Epithelial cell of esophagus (primary cell): Measurements from ENCODE around the gene LRRC37A.
"Not testable (repeated sequence)": the region's sequence is repeated elsewhere in the genome, so short reads cannot be mapped to it uniquely, and the experiment has no call there.

Source experiments
- DNase-seq: peaks from one replicate; pipeline ENCODE4 v3.0.0; 2010; ENCODE audit warnings: low read depth
- H3K4me3 ChIP-seq: 2 replicates; pipeline ENCODE4 v1.5.1; 2011; ENCODE audit warnings: mild to moderate bottlenecking, low read length, control low read depth
- TF ChIP-seq, protein P1 (sequence below): IDR thresholded peaks from 2 replicates; pipeline ENCODE4 v1.5.1; 2011; ENCODE audit warnings: low read depth, mild to moderate bottlenecking, low read length, control low read depth, inconsistent platforms; ENCODE audit not compliant: insufficient read depth; ENCODE audit errors: missing control alignments

Gene LRRC37A

DNA sequence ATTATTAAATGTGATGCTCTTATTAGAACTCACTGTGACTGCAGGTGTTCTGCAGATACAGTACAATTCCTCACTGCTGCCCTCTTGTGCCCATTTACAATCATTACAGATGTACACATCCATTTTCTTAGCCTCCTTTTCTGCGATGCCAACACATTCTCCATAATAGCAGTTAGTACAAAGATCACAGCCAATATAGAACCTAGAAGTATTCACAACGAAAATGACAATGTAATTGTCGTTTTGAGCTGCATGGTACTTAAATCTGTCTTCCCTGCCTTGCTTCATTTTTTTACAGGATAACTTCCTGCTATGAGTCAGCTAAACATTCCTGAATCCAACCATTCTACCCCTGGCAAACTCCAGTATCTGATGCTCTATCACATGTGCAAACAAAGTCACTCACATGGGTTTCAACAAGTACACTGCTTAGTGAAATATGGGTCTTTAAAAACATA lies 8.1 kb upstream of the LRRC37A start:
- peak; percentile 72 for DNase-seq
- not testable (repeated sequence) for H3K4me3 ChIP-seq
- TF ChIP-seq, protein P1, sequence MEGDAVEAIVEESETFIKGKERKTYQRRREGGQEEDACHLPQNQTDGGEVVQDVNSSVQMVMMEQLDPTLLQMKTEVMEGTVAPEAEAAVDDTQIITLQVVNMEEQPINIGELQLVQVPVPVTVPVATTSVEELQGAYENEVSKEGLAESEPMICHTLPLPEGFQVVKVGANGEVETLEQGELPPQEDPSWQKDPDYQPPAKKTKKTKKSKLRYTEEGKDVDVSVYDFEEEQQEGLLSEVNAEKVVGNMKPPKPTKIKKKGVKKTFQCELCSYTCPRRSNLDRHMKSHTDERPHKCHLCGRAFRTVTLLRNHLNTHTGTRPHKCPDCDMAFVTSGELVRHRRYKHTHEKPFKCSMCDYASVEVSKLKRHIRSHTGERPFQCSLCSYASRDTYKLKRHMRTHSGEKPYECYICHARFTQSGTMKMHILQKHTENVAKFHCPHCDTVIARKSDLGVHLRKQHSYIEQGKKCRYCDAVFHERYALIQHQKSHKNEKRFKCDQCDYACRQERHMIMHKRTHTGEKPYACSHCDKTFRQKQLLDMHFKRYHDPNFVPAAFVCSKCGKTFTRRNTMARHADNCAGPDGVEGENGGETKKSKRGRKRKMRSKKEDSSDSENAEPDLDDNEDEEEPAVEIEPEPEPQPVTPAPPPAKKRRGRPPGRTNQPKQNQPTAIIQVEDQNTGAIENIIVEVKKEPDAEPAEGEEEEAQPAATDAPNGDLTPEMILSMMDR, result peak; percentile 71

DNA sequence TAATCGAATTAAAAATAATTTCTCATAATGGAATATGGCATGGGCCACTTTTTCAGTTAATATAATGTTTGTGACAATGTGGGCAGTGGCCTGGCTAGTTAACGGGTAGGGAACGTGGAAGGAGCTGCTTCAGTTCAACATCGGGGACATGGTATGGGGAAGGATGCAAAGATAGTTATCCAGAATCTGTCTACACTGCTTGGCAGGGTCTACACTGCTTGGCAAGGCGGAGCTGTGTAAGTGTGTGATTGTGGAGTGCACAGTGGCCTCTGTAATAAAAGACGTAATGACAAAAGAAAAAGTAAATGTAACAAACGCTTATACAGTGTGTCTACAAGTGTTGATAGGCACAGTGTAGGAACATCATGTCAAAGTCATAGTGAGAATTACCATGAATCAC lies 7.3 kb upstream of the LRRC37A start:
- DNase-seq, H3K4me3 ChIP-seq: not testable (repeated sequence)

DNA sequence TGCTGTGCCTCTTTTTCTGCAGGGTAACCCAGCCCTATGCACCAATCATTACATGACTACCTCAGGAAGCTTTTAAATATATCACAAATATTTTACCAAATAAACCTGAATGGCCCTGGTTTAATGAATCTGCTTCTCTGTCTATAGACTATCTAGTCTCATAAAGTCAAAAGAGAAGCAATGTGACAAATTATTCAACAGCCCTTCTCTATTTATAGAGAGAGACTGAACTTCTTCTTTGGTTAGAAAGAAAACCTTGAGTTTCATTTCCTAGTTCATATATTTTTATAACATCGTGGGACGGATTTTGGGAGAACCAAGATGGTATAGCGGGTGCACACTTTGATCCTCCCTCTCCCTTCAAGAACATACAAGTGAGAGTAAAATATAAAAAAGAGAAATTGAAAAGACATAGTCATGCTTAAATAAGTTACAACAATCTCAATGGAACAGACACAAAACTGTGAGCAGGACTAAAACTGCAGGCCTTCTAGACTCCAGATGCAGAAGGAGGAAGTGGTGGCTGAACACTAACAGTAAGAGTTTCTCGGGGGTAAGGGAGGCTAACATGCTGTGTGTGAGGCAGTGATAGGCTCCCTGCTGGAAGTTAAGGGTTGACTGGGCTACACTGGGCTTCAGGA lies 3.9 kb upstream of the LRRC37A start:
- not testable (repeated sequence) for DNase-seq, H3K4me3 ChIP-seq

DNA sequence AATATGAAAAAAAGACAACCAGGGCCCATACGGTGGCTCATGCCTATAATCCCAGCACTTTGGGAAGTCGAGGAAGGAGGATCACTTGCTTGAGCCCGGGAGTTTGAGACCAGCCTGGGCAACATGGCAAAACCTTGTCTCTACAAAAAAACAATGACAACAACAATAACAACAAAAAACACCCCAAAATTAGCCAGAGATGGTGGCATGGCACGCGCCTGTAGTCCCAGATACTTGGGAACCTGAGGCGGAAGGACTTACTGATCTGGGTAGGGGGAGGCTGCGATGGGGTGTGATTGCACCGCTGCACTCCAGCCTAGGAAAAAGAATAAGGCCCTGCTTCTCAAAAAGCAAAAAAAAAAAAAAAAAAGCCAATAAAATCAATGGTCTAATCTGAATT lies 3.3 kb upstream of the LRRC37A start:
- not testable (repeated sequence) for H3K4me3 ChIP-seq

DNA sequence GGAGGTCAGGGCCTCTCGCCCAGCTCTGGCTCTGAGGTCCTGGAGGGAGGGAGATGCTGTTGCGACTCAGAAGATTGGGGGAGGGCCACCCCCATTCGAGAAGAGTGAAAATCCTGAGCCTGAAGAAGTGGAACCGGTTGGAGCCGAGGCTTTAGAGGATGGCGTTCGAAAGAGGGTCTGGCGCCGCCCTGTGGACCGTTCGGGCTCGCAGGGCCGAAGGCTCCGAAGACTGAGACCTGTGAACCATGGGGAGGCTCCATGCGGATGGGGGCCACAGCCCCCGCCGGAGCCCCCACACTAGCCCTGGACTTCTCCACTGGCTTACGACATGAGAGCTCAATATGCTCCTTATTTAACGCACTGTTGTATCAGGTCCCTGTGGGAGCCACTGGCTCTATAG lies 46.3 kb downstream of the LRRC37A start:
- not testable (repeated sequence) for DNase-seq, H3K4me3 ChIP-seq

More for the DNA sequence above, 3.3 kb upstream of the LRRC37A start:
- DNase-seq, result not testable (repeated sequence)

DNA sequence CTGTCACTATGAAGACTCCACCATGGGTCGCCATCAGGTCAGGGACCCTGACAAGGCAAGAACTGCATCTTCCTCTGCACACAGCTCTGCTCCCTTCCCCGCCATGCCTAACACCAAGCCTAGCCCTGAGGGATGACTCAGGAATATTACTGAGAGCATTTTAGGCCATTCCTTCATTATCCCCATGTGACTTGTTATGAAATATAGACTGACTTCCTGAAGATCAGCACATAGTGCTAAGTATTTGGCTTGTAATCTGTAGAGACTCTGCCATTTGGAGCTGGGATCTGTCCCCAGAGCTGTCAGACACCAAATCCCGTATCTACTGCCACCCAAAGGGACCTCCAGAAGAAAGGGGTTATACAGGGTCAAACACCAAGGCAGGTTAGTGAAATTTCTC lies 47.2 kb downstream of the LRRC37A start:
- H3K4me3 ChIP-seq, result not testable (repeated sequence)

DNA sequence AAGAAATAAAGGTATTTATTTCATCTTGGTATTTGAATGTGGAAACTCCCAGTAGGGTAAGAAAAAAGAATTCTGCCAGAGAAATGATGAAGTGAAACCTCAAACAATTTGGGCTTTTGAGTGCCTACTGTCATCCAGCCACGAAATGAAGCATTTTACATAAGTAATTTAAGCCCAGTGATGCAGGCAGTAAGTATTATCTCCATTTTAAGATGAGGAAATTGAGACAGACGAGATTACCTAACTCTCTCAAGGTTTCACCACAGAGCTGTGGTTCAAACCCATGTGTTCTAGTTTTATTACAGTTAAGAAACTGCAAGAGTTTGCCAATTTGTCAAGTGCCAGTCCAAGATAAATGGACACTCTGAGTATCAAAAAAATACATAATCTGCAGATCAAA lies 53.4 kb downstream of the LRRC37A start:
- DNase-seq, H3K4me3 ChIP-seq: not testable (repeated sequence)

More for the DNA sequence above, 47.2 kb downstream of the LRRC37A start:
- DNase-seq, result not testable (repeated sequence)

DNA sequence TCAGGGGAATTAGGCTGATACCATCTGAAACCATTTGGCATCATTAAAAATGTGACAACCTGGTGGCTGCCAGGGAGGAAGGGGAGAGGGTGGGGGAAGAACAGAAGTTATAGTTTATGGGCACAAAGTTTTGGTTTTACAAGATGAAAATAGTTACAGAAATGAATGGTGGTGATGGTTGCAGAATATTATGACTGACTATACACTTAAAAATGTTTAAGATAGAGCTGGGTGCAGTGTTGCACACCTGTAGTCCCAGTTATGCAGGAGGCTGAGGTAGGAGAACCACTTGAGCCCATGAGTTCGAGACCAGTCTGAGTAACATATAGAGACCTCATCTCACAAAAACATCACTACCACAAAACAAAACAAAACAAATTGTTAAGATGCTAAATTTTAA lies 54.1 kb downstream of the LRRC37A start:
- not testable (repeated sequence) for DNase-seq, H3K4me3 ChIP-seq

DNA sequence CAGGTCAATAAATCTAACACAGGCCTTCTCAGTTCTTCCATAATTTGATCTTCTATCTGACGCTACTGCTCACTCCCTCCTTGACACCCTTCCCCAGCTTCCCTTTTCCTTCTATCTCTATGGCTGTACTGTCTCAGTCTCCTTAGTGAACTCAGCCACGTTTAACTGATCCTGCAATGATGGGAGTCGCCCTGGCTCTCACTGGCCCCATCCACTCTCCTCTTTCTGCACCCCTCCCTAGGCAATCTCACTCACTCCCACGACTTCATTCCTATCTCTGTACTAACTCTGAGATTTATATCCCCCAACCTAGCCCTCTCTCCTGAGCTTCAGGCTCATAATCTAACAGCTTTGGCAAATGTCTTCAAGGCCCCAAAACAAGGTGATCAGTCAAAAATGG lies 58.9 kb downstream of the LRRC37A start:
- not testable (repeated sequence) for H3K4me3 ChIP-seq, DNase-seq

DNA sequence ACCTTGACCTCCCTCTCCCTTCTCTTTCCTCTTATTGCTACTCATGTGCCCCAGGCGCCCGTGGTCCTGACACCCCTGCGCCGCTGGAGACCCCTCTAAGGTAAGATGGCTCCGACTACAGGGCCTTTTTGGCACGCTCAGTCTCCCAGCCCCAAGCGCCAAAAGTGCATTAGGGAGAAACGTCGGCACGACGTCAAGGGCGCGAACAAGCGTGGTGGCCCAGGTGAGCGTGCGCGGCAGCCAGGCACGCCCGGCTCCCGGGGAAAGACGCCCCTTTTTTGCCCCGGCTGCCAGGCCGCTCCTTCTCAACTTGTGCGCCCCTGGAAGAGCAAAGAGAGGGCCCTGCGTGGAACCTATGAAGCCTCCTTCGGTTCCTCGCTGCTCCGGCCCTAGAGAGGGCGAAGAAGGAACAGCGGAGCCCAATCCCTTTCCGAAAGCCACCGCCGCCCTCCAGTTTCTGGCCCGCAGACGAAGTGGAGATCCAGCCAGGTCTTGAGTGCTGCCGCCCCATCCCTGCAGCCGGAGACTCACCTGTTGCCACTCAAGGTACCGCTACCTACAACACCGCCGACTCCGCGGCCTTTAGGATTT lies 66.3 kb downstream of the LRRC37A start:
- H3K4me3 ChIP-seq, result not testable (repeated sequence)

DNA sequence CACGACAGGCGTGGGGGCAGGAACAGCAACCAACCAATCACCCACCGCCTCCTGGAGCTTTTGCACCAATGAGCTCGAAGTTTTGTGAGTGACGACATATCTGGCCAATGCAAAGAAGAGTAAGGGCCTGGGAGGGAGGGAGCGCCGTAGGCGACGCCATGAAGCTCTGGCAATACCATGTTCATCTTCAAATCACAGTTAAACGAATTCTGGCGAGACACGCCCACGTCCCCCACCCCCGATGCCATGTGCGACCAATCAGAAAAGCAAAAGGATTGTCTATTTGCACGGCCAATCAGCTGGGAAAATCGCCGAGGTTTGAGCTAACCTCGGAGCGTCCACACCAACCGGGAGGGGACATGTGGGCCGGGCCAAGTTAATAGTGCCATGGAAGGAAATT lies 66.8 kb downstream of the LRRC37A start, which contains the start of gene ARL17B:
Gene ARL17B, minus strand, starts transcription at position 12 of the 400 bp plus-strand sequence. CDS start 3,369 bp downstream, outside the sequence.
- not testable (repeated sequence) for H3K4me3 ChIP-seq, DNase-seq

More for the DNA sequence above, 66.3 kb downstream of the LRRC37A start:
- not testable (repeated sequence) for DNase-seq

DNA sequence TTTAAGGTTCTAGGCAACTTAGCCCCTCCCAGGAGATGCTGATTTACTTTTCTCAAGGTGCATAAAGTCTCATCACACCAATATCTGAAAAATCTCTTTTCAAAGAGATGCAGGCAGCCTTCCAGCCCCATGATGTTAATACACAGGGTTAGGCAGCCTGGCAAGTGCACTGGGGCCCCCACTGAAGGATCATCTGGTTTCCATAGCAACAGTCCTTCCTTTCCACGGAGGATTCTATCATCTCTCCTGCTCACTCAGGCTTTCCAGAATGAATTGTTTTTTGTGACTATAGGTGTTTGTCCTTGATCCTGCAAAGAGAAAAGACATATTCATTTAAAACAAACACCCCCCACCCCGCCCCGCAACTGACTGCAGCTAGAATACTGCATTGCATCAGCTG lies 72.6 kb downstream of the LRRC37A start:
- not testable (repeated sequence) for DNase-seq, H3K4me3 ChIP-seq

DNA sequence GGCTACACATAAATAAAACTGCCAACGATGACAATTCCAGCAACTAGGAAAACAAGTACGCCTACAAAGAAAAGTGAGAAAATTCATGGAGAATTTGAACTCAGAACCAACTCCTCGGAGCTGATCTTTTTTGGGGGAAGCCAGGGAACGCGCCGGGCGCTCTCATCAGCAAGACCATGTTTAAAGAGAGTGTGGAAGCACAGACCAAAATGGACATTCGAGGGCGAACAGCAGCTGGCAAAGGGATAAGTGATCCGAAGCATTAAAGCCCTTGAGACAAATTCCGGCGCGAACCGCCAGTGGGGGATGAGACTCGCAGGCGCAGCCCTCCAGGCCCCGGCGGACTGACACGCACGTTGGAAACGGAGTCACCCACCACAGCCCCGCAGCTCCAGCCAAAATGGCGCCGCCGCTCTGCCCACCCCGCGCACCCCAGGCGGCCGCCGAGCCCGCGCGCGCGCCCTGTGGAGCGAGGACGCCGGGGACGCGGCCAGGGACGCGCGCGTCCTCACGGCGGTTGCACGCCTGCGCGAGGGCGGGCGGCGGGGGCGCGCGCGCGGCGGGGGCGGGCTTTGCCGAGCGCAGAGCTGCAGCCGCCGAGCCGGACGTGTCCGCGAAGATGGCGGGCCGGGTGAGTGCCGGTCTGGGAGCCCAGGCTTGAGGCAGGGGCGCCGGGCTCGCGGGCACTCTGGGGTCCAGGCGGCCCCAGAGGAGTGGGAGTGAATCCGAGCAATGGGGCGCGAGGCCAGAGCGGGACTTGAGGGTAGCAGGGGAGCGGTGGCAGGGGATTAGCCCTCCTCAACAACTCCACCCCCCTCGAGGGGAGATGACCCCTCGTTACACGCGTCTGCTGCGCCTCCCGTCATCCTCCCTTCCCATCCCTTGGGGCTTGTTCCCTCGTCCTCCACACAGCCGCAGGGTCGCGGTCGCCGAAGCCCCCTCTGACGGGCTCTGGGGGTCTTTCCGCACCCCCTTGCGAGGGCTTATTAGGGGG lies 77.6 kb downstream of the LRRC37A start:
- not testable (repeated sequence) for H3K4me3 ChIP-seq, DNase-seq

DNA sequence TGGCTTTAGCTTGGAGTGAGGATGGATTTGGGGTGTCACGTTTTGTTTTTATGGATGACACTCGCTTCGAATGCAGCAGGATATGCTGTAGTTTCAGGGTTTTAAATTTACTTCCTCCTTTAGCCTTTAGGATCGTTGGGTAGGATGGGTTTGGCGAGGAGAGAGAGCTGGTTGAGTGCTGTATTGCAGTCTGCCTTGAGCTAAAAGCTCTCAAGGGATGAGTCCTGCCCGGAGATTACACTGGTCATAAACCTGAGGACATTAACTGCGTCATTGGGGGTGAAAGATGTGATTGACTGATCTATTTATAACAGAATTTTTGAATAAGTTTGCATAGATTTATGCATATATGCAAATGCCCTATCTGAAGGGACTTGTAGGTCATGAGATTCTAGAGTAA lies 78.5 kb downstream of the LRRC37A start:
- not testable (repeated sequence) for H3K4me3 ChIP-seq, DNase-seq

DNA sequence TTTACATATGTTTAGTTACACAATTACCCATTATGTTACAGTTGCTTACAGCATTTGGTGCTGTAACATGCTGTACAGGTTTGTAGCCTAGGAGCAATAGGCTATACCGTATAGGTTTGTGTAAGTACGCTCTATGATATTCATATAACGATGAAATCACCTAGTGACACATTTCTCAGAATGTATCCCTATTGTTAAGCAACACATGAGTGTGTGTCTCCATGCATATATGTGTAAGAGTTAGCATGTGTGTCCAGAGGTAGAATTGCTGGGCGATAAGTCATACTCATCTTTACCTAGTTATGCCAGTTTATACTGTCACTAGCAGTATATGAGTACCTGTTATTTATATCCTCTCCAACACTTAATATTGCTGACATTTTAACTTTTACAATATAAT lies 88.2 kb downstream of the LRRC37A start:
- DNase-seq, H3K4me3 ChIP-seq: not testable (repeated sequence)

DNA sequence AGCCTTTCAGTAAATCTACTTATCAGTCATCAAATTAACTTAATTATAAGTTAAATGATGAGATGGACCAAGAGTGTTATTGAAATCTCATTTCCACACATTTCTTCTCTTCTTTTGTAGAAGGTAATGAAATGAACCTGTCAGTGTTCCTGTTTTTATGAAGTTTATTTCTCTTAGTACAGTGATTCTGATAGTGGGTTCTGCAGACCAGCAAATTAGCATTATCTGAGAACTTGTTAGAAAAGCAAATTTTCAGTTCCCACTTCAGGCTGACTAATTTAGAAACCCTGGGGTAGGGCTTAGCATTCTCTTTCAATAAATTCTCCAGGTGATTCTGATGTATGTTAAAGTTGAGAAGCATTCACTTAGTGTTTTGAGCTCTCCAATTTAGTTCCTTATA lies 90.6 kb downstream of the LRRC37A start:
- not testable (repeated sequence) for DNase-seq, H3K4me3 ChIP-seq
